HepG2 (cell line): ENCODE measurements around the gene OR5V1. TPM values are rescaled to one million over a fixed set of nuclear protein-coding genes. Genes with fewer than 3 reads are reported as not detected.
"Not testable (repeated sequence)": the region's sequence is repeated elsewhere in the genome, so short reads cannot be mapped to it uniquely, and the experiment has no call there.

Experiments used
- ATAC-seq: fragments of 200-7000 bp; cut with Tn5 transposase; 3 replicates; pipeline ENCODE4 v1.9.1; 2020; ENCODE audit warnings: mild to moderate bottlenecking, moderate library complexity
- BruUV-seq: library from RNA; stranded (reverse); fragments of 400-500 nt; replicated peaks from 2 replicates; lab custom pipeline; 2021; lab: Mats Ljungman, UMichigan
- CTCF ChIA-PET: fragments of 300-600 bp; formaldehyde crosslinking; extraction: SDS; loops from one replicate; lab custom pipeline; 2021; ENCODE audit warnings: low total read pairs, inconsistent platforms, low intra/inter-chr PET ratio; lab: Yijun Ruan, JAX
- POLR2A ChIA-PET: fragments of 350-600 bp; sonication (Branson Sonifier 250); formaldehyde crosslinking; loops from one replicate; lab custom pipeline; 2020; ENCODE audit warnings: antibody characterized with exemption, inconsistent platforms; lab: Yijun Ruan, JAX
- DNase-seq: peaks from one replicate; pipeline ENCODE4 v3.0.0-alpha.2; 2015; ENCODE audit warnings: low spot score
- FAIRE-seq: peaks from 3 replicates; lab custom pipeline; 2011; peaks lifted over from hg19 to GRCh38; lab: Jason Lieb, UNC
- H2AFZ ChIP-seq: one replicate; pipeline ENCODE4 v1.6.1; 2011; ENCODE audit warnings: low read length, inconsistent platforms
- H3K27ac ChIP-seq: fragments of 300-600 bp; 3 replicates; pipeline ENCODE4 v1.8.0; 2011; ENCODE audit warnings: mixed run types, mild to moderate bottlenecking, mixed read lengths, low read length, inconsistent platforms; ENCODE audit not compliant: insufficient read depth; ENCODE audit errors: extremely low read length
- H3K27me3 ChIP-seq, 2 experiments: fragments of 200-600 bp in 1 of 2; 2 replicates in 1 of 2; 3 replicates in 1 of 2; pipeline versions ENCODE4 v1.6.0 to v1.8.0; 2011; ENCODE audit warnings: low read length in 2 of 2, mild to moderate bottlenecking in 2 of 2, moderate library complexity in 2 of 2, inconsistent platforms in 1 of 2; ENCODE audit not compliant: insufficient read depth in 2 of 2, control insufficient read depth in 1 of 2
- H3K36me3 ChIP-seq, 2 experiments: fragments of 200-600 bp in 1 of 2; replicated peaks in 1 of 2; 2 replicates in 1 of 2; 3 replicates in 1 of 2; pipeline versions ENCODE4 v1.5.1 to v1.8.0; 2011; ENCODE audit warnings: low read length in 2 of 2, inconsistent platforms in 1 of 2; ENCODE audit not compliant: insufficient read depth in 2 of 2, control insufficient read depth in 1 of 2
- H3K4me1 ChIP-seq: 2 replicates; pipeline ENCODE4 v1.5.1; 2012; ENCODE audit warnings: low read length, inconsistent platforms; ENCODE audit not compliant: insufficient read depth
- H3K4me2 ChIP-seq: 2 replicates; pipeline ENCODE4 v1.6.0; 2011; ENCODE audit warnings: low read depth, low read length, inconsistent platforms
- H3K4me3 ChIP-seq, 3 experiments: fragments of 200-600 bp in 1 of 3; sonication (generic), shearing (Covaris generic) in 1 of 3; replicated peaks in 1 of 3; 2 replicates each; pipeline ENCODE4 v1.5.1; 2011 to 2016; ENCODE audit warnings: low read length in 3 of 3, inconsistent platforms in 2 of 3, low read depth in 2 of 3, mild to moderate bottlenecking in 2 of 3, control low read depth in 1 of 3, mixed read lengths in 1 of 3; ENCODE audit not compliant: insufficient read depth in 1 of 3
- H3K79me2 ChIP-seq: one replicate; pipeline ENCODE4 v1.6.1; 2011; ENCODE audit warnings: low read length, inconsistent platforms; ENCODE audit not compliant: insufficient read depth
- H3K9ac ChIP-seq: 2 replicates; pipeline ENCODE4 v1.6.0; 2011; ENCODE audit warnings: mild to moderate bottlenecking, low read depth, low read length, inconsistent platforms; ENCODE audit not compliant: insufficient read depth
- H3K9me3 ChIP-seq: 2 replicates; pipeline ENCODE4 v1.5.1; 2012; ENCODE audit warnings: mild to moderate bottlenecking, low read length
- H4K20me1 ChIP-seq: 2 replicates; pipeline ENCODE4 v1.6.0; 2011; ENCODE audit warnings: inconsistent platforms, mild to moderate bottlenecking, low read length, moderate library complexity; ENCODE audit not compliant: insufficient read depth
- AKAP8 ChIP-seq: sonication (generic); formaldehyde crosslinking; IDR thresholded peaks from 2 replicates; pipeline ENCODE4 v1.5.1; 2020; ENCODE audit warnings: mild to moderate bottlenecking, missing genetic modification reagents
- GZF1 ChIP-seq: sonication (generic); formaldehyde crosslinking; IDR thresholded peaks from 2 replicates; pipeline ENCODE4 v1.5.1; 2020; ENCODE audit warnings: mild to moderate bottlenecking, missing genetic modification reagents
- MAFK ChIP-seq, 2 experiments: IDR thresholded peaks in 1 of 2; conservative IDR thresholded peaks in 1 of 2; 2 replicates each; pipeline ENCODE4 v1.6.1; 2011; ENCODE audit warnings: improper control_type of control experiment in 2 of 2, low read length in 2 of 2
- RBM39 ChIP-seq: fragments of 200-400 bp; formaldehyde crosslinking; IDR thresholded peaks from one replicate; pipeline ENCODE4 v1.6.1; 2018; ENCODE audit warnings: antibody characterized with exemption, mild to moderate bottlenecking, low read depth, low read length; ENCODE audit not compliant: poor library complexity, severe bottlenecking
- REL ChIP-seq: sonication (generic); formaldehyde crosslinking; conservative IDR thresholded peaks from 2 replicates; pipeline ENCODE4 v1.8.0; 2022; ENCODE audit warnings: mild to moderate bottlenecking, missing genetic modification reagents, moderate library complexity
- ZC3H4 ChIP-seq: sonication (generic); formaldehyde crosslinking; IDR thresholded peaks from 2 replicates; pipeline ENCODE4 v1.4.0; 2020; ENCODE audit warnings: missing genetic modification reagents, borderline replicate concordance
- ZNF333 ChIP-seq: sonication (generic); formaldehyde crosslinking; IDR thresholded peaks from 2 replicates; pipeline ENCODE4 v1.4.0; 2020; ENCODE audit warnings: mild to moderate bottlenecking, missing genetic modification reagents, borderline replicate concordance
- ZNF598 ChIP-seq: sonication (generic); formaldehyde crosslinking; IDR thresholded peaks from 2 replicates; pipeline ENCODE4 v1.5.1; 2020; ENCODE audit warnings: mild to moderate bottlenecking, missing genetic modification reagents, borderline replicate concordance
- WGBS: methylation state at CpG from one replicate; pipeline ENCODE4 v1.1.6; 2017; ENCODE audit warnings: low lambda C conversion rate; 5-methylcytosine and 5-hydroxymethylcytosine counted together
- in situ Hi-C: cut with HindIII; loops from 2 replicates; pipeline ENCODE4 v1.10.0; 2017; ENCODE audit warnings: low pct_unique_long_range_greater_than_20kb; ENCODE audit not compliant: extremely low pct_ligation_motif_present
- intact Hi-C: fragments of 100-400 bp; cut with micrococcal nuclease; formaldehyde crosslinking; loops from one replicate; pipeline ENCODE4 v1.10.0; 2022; ENCODE audit not compliant: unreplicated experiment
- polyA plus RNA-seq, 8 experiments: library from polyadenylated mRNA; depleted of rRNA in 3 of 8; stranded (reverse) in 7 of 8; unstranded in 1 of 8; fragments of >200 nt; fragmentation: Illumina TruSeq in 4 of 8; extraction: Trizol in 4 of 8; gene quantifications; 2 replicates each; pipeline versions ENCODE4 v1.2.1 to v1.2.3, GENCODE V29; 2011 to 2016; ENCODE audit warnings: low read depth in 4 of 8, missing spikeins in 1 of 8, mixed read lengths in 1 of 8; ENCODE audit not compliant: insufficient read depth in 1 of 8
- total RNA-seq, 5 experiments: library from RNA; depleted of rRNA; stranded (reverse); fragments of >200 nt; fragmentation: Illumina TruSeq; extraction: Trizol; gene quantifications; 2 replicates each; pipeline ENCODE4 v1.2.3, GENCODE V29; 2016; ENCODE audit warnings: low read depth in 1 of 5
- TF ChIP-seq, protein P1 (sequence below): sonication (generic); formaldehyde crosslinking; IDR thresholded peaks from 2 replicates; pipeline ENCODE4 v1.4.0; 2020; ENCODE audit warnings: mild to moderate bottlenecking, missing genetic modification reagents

The OR5V1 gene
- total and polyA plus RNA-seq, 2 of the 13 experiments (the other 11 are each of a cell fraction or from before 2014, with no cell fraction given): not detected

DNA sequence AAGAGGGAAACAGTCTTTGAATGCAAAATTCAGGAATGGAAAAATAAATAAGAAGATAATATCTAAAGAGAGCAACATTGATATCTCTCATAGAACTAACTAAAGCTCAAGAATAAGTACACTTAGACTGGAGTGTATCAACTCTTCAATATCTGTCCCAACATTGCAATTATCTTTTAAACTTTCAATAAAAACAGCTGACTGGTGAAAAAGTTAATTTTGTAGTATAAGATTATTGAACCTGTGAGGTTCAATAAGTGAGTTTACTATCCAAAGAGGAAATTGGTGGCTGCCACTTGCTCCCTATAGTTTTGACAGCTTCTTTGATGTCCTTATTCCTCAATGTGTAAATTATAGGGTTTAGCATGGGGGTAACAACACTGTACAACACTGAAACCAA, 13.7 kb downstream of the OR5V1 start (continued):
- TF ChIP-seq AKAP8 (CRISPR knock-in tag): no peak
- TF ChIP-seq, protein P1, sequence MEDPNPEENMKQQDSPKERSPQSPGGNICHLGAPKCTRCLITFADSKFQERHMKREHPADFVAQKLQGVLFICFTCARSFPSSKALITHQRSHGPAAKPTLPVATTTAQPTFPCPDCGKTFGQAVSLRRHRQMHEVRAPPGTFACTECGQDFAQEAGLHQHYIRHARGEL (CRISPR knock-in tag): no peak
- TF ChIP-seq ZNF333 (CRISPR knock-in tag): no peak
- TF ChIP-seq RBM39: no peak
- TF ChIP-seq ZC3H4 (CRISPR knock-in tag): no peak
- no peak for TF ChIP-seq GZF1 (CRISPR knock-in tag)
- peak; percentile 59 to 73; a peak in 3 of 4 replicates for TF ChIP-seq MAFK (conservative IDR thresholded peaks at IDR 0.05 in 1 of 2, IDR thresholded peaks at IDR 0.05 in 1 of 2; ENCODE audit: low read length in 2 of 2)
- no peak for TF ChIP-seq ZNF598 (CRISPR knock-in tag)
- TF ChIP-seq REL: no peak

DNA sequence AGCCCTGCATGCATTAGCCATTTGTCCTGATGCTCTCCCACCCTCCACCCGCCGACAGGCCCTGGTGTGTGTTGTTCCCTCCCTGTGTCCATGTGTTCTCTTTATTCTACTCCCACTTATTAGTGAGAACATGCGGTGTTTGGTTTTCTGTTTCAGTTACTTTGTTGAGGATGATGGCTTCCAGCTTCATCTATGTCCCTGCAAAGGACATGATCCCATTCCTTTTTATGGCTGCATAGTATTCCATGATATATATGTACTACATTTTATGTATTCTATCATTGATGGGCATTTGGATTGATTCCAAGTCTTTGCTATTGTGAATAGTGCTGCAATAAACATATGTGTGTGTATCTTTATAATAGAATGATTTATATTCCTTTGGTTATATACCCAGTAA, 19.3 kb downstream of the OR5V1 start:
- WGBS: 54% methylated on average over 3 of the region's 3 CpGs
- ATAC-seq, H3K9me3 ChIP-seq, H3K4me1 ChIP-seq, H2AFZ ChIP-seq, H4K20me1 ChIP-seq, H3K4me3 ChIP-seq, H3K36me3 ChIP-seq, intact Hi-C loops, H3K27me3 ChIP-seq, BruUV-seq, in situ Hi-C loops, H3K79me2 ChIP-seq, FAIRE-seq, POLR2A ChIA-PET, H3K27ac ChIP-seq, DNase-seq, H3K4me2 ChIP-seq, H3K9ac ChIP-seq, CTCF ChIA-PET: not testable (repeated sequence)
